Gastrocnemius medialis (tissue), 4 donors: ENCODE results near the gene NDUFS6.

Experiments used
- POLR2A ChIP-seq, 2 donors: fragments of 450-650 bp; IDR thresholded peaks; one replicate each; pipeline ENCODE4 v1.6.1; 2017; ENCODE audit warnings: antibody characterized with exemption in 2 of 2, mild to moderate bottlenecking in 2 of 2, moderate library complexity in 2 of 2
- TF ChIP-seq, protein P1 (sequence below), 5 experiments: fragments of 450-650 bp in 3 of 5; fragments of 200-600 bp in 2 of 5; sonication (generic) in 2 of 5; IDR thresholded peaks in 4 of 5; conservative IDR thresholded peaks in 1 of 5; 1 replicate in 4 of 5; 2 replicates in 1 of 5; pipeline ENCODE4 v1.5.1; 2016 to 2019; ENCODE audit warnings: antibody characterized with exemption in 5 of 5, mild to moderate bottlenecking in 3 of 5, moderate library complexity in 3 of 5

DNA sequence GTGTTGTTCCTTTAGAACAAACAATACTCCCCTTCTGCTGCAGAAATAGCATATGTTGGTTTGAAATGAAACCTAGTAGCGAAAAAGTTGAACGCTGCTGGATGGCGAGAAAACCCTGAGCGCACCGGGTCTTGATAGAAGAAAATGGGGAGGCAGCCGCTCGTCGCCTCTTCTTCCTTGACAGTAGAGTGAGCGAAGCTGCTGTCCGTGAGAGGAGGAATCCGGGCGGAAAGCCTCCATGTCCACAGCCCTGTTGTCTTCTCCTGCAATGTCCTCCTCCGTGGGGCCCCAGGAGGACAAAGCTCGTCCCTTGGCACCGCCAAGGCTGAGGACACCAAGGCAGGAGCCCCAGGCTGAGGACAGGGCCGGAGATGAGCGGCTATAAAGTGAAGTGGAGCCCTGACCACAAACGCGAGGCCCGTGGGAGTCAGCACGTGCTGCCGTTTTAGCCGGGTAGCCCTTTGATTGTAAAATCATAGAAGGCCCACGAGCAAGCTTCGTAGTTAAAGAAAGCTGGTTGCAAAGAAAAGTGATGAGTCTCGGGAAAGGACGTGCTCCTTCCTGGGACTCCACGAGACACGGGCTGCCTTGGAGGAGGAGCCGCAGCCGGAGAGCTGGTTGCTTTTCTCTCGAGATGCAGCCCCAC, 37.1 kb upstream of the NDUFS6 start:
- TF ChIP-seq, protein P1, sequence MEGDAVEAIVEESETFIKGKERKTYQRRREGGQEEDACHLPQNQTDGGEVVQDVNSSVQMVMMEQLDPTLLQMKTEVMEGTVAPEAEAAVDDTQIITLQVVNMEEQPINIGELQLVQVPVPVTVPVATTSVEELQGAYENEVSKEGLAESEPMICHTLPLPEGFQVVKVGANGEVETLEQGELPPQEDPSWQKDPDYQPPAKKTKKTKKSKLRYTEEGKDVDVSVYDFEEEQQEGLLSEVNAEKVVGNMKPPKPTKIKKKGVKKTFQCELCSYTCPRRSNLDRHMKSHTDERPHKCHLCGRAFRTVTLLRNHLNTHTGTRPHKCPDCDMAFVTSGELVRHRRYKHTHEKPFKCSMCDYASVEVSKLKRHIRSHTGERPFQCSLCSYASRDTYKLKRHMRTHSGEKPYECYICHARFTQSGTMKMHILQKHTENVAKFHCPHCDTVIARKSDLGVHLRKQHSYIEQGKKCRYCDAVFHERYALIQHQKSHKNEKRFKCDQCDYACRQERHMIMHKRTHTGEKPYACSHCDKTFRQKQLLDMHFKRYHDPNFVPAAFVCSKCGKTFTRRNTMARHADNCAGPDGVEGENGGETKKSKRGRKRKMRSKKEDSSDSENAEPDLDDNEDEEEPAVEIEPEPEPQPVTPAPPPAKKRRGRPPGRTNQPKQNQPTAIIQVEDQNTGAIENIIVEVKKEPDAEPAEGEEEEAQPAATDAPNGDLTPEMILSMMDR (IDR thresholded peaks at IDR 0.05 in 4 of 5, conservative IDR thresholded peaks at IDR 0.05 in 1 of 5): no peak
- no peak for TF ChIP-seq POLR2A (IDR thresholded peaks at IDR 0.05)
